Nephron (organoid): ENCODE data around the gene PRSS35.
"Not testable (repeated sequence)": the region's sequence is repeated elsewhere in the genome, so short reads cannot be mapped to it uniquely, and the experiment has no call there.

Experiments
- H3K27ac Mint-ChIP-seq, 3 experiments: 2 replicates each; pipeline ENCODE4 v1.8.0; 2020; ENCODE audit warnings: mixed read lengths in 3 of 3, mild to moderate bottlenecking in 2 of 3, moderate library complexity in 1 of 3
- H3K27me3 Mint-ChIP-seq: 2 replicates; pipeline ENCODE4 v1.8.0; 2021; ENCODE audit warnings: low read depth, mild to moderate bottlenecking, moderate library complexity, mixed read lengths
- H3K36me3 Mint-ChIP-seq: 2 replicates; pipeline ENCODE4 v1.8.0; 2020; ENCODE audit warnings: low read depth, mixed read lengths
- H3K4me1 Mint-ChIP-seq: 2 replicates; pipeline ENCODE4 v1.8.0; 2020; ENCODE audit warnings: mixed read lengths
- H3K4me3 Mint-ChIP-seq, 3 experiments: 2 replicates each; pipeline ENCODE4 v1.8.0; 2020; ENCODE audit warnings: mild to moderate bottlenecking in 3 of 3, mixed read lengths in 3 of 3, moderate library complexity in 2 of 3
- H3K9me3 Mint-ChIP-seq: 2 replicates; pipeline ENCODE4 v1.8.0; 2020; ENCODE audit warnings: mixed read lengths
- TF ChIP-seq, protein P1 (sequence below), 3 experiments: fragments of 200-600 bp; sonication (generic); IDR thresholded peaks; one replicate each; pipeline ENCODE4 v1.5.0; 2021; ENCODE audit warnings: antibody characterized with exemption in 3 of 3; ENCODE audit not compliant: unreplicated experiment in 3 of 3

PRSS35 gene

DNA sequence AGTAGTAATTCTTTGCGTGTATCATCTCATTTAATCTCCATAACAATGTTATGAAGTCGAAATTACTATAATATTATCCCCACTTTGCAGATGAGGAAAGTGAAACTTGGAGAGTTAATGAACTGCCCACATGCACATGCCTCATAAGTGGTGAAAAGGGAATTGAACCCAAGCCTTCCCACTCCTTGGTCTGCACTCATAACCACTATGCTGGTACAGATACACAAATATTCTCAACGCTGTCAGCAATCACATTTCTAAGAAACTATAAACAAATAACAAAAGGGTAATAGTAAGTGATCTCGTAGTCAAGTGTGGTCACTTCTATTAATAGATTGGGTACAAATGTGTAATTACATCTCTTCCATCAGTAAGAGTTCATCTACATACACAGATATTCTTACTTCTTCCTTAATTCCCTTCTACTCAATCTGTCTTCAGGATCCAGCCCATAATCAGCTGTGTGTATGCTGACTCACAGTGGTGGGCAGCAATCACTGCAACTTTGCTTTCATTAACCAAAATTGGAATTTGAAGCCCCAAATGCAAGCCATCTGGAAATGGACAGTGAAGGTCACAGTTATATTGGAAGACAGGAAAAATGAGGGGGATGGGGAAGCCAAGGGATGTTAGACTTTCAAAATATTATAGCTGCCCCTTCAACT, 6.6 kb downstream of the PRSS35 start:
- H3K27ac Mint-ChIP-seq: no peak overlapping the region
- H3K27me3 Mint-ChIP-seq: peaks cover 7% of the 10 kb centered on the region
- TF ChIP-seq, protein P1, sequence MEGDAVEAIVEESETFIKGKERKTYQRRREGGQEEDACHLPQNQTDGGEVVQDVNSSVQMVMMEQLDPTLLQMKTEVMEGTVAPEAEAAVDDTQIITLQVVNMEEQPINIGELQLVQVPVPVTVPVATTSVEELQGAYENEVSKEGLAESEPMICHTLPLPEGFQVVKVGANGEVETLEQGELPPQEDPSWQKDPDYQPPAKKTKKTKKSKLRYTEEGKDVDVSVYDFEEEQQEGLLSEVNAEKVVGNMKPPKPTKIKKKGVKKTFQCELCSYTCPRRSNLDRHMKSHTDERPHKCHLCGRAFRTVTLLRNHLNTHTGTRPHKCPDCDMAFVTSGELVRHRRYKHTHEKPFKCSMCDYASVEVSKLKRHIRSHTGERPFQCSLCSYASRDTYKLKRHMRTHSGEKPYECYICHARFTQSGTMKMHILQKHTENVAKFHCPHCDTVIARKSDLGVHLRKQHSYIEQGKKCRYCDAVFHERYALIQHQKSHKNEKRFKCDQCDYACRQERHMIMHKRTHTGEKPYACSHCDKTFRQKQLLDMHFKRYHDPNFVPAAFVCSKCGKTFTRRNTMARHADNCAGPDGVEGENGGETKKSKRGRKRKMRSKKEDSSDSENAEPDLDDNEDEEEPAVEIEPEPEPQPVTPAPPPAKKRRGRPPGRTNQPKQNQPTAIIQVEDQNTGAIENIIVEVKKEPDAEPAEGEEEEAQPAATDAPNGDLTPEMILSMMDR (IDR thresholded peaks at IDR 0.05; ENCODE audit: unreplicated experiment in 3 of 3): peak in 2 of 3 experiments; percentile 26 to 33
- no peak overlapping the region for H3K4me3 Mint-ChIP-seq
- no peaks in the 10 kb centered on the region for H3K36me3 Mint-ChIP-seq
- peaks cover 10% of the 10 kb centered on the region for H3K4me1 Mint-ChIP-seq
- no peaks in the 10 kb centered on the region for H3K9me3 Mint-ChIP-seq

DNA sequence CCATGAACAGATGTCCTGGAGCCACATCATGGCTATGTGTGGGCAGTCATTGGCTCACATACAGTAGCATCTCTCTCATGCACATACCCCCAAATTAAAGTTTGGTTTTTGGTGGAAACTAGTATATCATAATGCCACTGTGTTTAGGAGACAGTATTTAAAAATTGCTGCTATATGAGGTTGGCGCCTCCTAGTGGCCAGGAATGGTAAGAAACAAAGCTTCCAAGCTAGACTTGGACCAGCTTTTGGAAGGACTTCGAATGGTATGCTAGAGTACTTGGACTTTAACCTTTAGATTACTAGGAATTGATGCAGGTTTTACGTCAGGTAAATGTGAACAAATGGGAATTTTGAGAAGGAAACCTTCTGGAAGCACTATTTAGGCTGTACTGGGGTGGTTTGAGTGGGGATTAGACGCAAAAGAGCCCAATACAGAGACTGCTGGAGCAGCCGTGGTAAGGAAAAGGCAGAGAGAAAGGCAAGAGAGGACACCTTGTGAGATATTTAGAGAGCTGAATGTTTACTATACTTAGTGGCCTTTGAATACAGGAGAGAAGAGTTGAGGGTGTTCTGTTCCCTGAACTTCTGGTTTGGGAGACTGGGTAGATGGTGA, 23.8 kb downstream of the PRSS35 start:
- no peaks in the 10 kb centered on the region for H3K36me3 Mint-ChIP-seq
- TF ChIP-seq, protein P1 (IDR thresholded peaks at IDR 0.05; ENCODE audit: unreplicated experiment in 3 of 3): peak; percentile 51 to 63 (median 57)
- no peak overlapping the region for H3K27ac Mint-ChIP-seq
- no peaks in the 10 kb centered on the region for H3K27me3 Mint-ChIP-seq
- H3K4me1 Mint-ChIP-seq: no peaks in the 10 kb centered on the region
- no peak overlapping the region for H3K4me3 Mint-ChIP-seq
- H3K9me3 Mint-ChIP-seq: peaks cover 7% of the 10 kb centered on the region

DNA sequence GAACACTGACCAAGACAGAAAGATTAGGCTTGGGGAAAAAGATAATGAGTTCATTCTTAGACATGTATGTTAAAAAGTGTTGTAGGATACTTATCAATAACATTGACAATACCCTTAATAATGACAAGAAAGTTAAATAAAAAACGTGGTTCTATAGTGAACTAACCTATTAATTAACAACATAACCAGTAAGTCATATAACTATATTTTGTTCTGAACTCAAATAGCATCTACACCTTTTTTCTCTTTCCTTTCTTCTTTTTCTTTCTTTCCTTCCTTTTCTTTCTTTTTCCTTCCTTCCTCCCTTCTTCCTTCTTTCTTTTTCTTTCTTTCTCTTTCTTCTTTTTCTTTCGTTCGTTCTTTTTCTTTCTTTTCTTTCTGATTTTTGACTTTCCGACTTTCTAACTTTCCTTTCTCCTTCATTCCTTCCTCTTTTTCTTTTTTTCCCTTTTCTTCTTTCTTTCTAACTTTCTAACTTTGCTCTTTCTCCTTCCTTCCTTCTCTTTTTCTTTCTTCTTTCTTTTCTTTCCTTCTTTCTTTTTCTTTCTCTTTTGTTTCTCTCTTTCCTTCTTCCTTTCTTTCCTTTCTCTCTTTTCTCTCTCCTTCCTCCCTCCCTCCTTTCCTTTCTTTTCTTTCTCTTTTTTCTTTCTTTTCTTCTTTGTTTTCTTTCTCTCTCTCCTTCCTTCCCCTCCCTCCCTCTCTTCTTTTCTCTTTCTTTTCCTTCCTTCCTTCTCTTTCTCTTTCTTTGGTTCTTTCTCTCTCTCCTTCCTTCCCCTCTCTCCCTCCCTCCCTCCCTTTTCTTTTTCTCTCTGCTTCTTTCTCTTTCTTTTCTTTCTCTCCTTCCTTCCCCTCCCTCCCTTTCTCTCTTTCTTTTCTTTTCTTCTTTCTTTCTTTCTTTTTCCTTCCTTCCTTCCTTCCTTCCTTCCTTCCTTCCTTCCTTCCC, 24.6 kb downstream of the PRSS35 start:
- Mint-ChIP-seq H3K36me3 (no peaks in the 10 kb centered on the region), H3K4me1 (no peaks in the 10 kb centered on the region), H3K4me3 (no peak overlapping the region), H3K27ac (no peak overlapping the region), H3K27me3 (no peaks in the 10 kb centered on the region), H3K9me3 (peaks cover 7% of the 10 kb centered on the region)
- TF ChIP-seq, protein P1 (IDR thresholded peaks at IDR 0.05; ENCODE audit: unreplicated experiment in 3 of 3): no peak

DNA sequence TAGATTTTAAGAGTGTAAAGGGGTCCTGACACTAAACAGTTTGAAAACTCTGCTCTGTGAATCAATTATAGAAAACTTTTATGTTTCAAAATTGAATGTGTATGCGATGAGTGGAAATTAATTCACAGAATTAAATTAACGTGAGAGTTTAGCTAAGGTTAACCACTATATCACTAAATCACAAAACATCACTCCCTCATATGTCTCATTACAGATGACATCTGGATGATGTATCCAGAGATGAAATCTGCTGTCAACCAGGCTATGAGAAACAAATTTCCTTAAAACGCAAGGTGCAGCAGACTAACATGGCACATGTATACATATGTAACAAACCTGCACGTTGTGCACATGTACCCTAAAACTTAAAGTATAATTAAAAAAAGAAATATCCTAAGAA, 27.3 kb downstream of the PRSS35 start:
- peaks cover 3% of the 10 kb centered on the region for H3K27me3 Mint-ChIP-seq
- H3K27ac Mint-ChIP-seq: no peak overlapping the region
- no peak overlapping the region for H3K4me3 Mint-ChIP-seq
- no peaks in the 10 kb centered on the region for H3K36me3 Mint-ChIP-seq
- H3K9me3 Mint-ChIP-seq: peaks cover 16% of the 10 kb centered on the region
- H3K4me1 Mint-ChIP-seq: no peaks in the 10 kb centered on the region
- TF ChIP-seq, protein P1 (IDR thresholded peaks at IDR 0.05; ENCODE audit: unreplicated experiment in 3 of 3): no peak

DNA sequence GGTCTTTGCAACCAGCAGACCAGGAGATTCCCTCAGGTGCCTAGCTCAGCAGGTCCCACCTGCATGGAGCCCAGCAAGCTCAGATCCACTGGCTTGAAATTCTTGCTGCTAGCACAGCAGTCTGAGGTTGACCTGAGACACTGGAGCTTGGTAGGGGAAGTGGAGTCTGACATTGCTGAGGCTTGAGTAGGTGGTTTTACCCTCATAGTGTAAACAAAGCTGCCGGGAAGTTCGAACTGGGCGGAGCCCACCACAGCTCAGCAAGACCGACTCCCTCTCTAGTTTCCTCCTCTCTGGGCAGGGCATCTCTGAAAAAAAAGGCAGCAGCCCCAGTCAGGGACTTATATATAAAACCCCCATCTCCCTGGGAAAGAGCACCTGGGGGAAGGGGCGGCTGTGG, 34.3 kb downstream of the PRSS35 start:
- no peak overlapping the region for H3K4me3 Mint-ChIP-seq
- H3K9me3 Mint-ChIP-seq: peaks cover 23% of the 10 kb centered on the region
- TF ChIP-seq, protein P1 (IDR thresholded peaks at IDR 0.05; ENCODE audit: unreplicated experiment in 3 of 3): no peak
- H3K27ac Mint-ChIP-seq: no peak overlapping the region
- no peaks in the 10 kb centered on the region for H3K4me1 Mint-ChIP-seq
- H3K27me3 Mint-ChIP-seq: peaks cover 6% of the 10 kb centered on the region
- H3K36me3 Mint-ChIP-seq: no peaks in the 10 kb centered on the region

DNA sequence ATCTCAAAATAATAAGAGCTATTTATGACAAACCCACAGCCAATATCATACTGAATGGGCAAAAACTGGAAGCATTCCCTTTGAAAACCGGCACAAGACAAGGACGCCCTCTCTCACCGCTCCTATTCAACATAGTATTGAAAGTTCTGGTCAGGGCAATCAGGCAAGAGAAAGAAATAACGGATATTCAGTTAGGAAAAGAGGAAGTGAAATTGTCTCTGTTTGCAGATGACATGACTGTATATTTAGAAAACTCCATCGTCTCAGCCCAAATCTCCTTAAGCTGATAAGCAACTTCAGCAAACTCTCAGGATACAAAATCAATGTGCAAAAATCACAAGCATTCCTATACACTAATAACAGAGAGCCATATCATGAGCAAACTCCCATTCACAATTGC, 38.1 kb downstream of the PRSS35 start:
- not testable (repeated sequence) for H3K4me3 Mint-ChIP-seq, H3K27me3 Mint-ChIP-seq, H3K36me3 Mint-ChIP-seq, H3K27ac Mint-ChIP-seq, H3K4me1 Mint-ChIP-seq
- H3K9me3 Mint-ChIP-seq: peaks cover 12% of the 10 kb centered on the region

DNA sequence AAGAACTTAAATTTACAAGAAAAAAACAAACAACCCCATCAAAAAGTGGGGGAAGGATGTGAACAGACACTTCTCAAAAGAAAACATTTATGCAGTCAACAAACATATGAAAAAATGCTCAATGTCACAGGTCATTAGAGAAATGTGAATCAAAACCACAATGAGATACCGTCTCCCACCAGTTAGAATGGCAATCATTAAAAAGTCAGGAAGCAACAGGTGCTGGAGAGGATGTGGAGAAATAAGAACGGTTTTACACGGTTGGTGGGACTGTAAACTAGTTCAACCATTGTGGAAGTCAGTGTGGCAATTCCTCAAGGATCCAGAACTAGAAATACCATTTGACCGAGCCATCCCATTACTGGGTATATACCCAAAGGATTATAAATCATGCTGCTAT, 39.4 kb downstream of the PRSS35 start:
- not testable (repeated sequence) for H3K4me1 Mint-ChIP-seq, H3K27ac Mint-ChIP-seq, H3K27me3 Mint-ChIP-seq, H3K4me3 Mint-ChIP-seq, H3K36me3 Mint-ChIP-seq
- peaks cover 12% of the 10 kb centered on the region for H3K9me3 Mint-ChIP-seq
